PC-3 (cell line): Measurements from ENCODE around the gene TNFAIP8L3.

Source experiments
- EZH2 ChIP-seq: fragments of 300-600 bp; sonication (generic); IDR thresholded peaks from one replicate; pipeline ENCODE4 v1.6.1; 2017; ENCODE audit warnings: antibody characterized with exemption, mild to moderate bottlenecking, low read length; ENCODE audit not compliant: unreplicated experiment
- EZH2phosphoT487 ChIP-seq: fragments of 300-600 bp; sonication (generic); IDR thresholded peaks from 2 replicates; pipeline ENCODE4 v1.6.1; 2018; ENCODE audit warnings: mild to moderate bottlenecking, antibody characterized with exemption, low read length, borderline replicate concordance
- TF ChIP-seq, protein P1 (sequence below): fragments of 300-600 bp; sonication (generic); conservative IDR thresholded peaks from 2 replicates; pipeline ENCODE4 v1.5.1; 2017; ENCODE audit warnings: antibody characterized with exemption, low read depth, mild to moderate bottlenecking, low read length

DNA sequence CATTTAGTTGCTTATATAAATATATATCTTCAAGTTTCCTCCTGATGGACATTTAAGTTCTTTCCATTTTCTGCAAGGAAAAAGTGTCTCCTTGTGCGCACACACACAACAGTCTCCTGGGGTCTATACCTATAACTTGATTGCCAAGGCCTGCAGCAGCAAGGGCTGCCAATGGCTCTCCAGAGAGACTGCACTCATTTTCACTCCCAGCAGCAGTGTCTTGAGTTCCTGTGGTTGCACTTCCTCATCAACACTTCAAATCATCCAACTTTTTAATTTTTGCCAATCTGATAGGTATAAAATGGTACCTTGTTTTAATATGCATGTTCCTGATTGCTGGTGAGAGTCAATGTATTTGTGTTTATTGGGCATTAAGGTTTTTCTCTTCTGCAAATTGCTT, 23.1 kb downstream of the TNFAIP8L3 start:
- TF ChIP-seq, protein P1, sequence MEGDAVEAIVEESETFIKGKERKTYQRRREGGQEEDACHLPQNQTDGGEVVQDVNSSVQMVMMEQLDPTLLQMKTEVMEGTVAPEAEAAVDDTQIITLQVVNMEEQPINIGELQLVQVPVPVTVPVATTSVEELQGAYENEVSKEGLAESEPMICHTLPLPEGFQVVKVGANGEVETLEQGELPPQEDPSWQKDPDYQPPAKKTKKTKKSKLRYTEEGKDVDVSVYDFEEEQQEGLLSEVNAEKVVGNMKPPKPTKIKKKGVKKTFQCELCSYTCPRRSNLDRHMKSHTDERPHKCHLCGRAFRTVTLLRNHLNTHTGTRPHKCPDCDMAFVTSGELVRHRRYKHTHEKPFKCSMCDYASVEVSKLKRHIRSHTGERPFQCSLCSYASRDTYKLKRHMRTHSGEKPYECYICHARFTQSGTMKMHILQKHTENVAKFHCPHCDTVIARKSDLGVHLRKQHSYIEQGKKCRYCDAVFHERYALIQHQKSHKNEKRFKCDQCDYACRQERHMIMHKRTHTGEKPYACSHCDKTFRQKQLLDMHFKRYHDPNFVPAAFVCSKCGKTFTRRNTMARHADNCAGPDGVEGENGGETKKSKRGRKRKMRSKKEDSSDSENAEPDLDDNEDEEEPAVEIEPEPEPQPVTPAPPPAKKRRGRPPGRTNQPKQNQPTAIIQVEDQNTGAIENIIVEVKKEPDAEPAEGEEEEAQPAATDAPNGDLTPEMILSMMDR = no peak
- TF ChIP-seq EZH2 (no peak), EZH2phosphoT487 (no peak)
